ENCODE data around the gene BABAM2. TPM values are rescaled to one million over a fixed set of nuclear protein-coding genes. Genes with fewer than 3 reads are reported as not detected.
A peak's percentile ranks its signal among the peaks of the same experiment; 100 is the strongest.

Gene BABAM2
- total and polyA plus RNA-seq, 2 experiments from 2014 or later, result 17.8 to 21.5 TPM

GRCh38 chr2:28283861-28284260 is 393.3 kb downstream of the BABAM2 start (continued):
- TF ChIP-seq EZH2phosphoT487 (IDR thresholded peaks at IDR 0.05; ENCODE audit: unreplicated experiment) (no peak), CREB1 (CRISPR knock-in tag; IDR thresholded peaks at IDR 0.05; ENCODE audit: low read depth) (no peak), JUNB (IDR thresholded peaks at IDR 0.05; ENCODE audit: unreplicated experiment) (no peak), NANOG (IDR thresholded peaks at IDR 0.05; ENCODE audit: borderline replicate concordance) (no peak), CTCF (conservative IDR thresholded peaks at IDR 0.05; ENCODE audit: low read depth in 2 of 2) (no peak)

GRCh38 chr2:28286678-28287077 is 396.1 kb downstream of the BABAM2 start:
- H3K4me1 Mint-ChIP-seq, result peaks cover 5% of the 10 kb centered on the region; the same call in 2 of the 3 replicates
- ATAC-seq (peak; percentile 80), DNase-seq (ENCODE audit: low spot score) (no peak)
- H3K27ac ChIP-seq (ENCODE audit: low read depth), result no peak overlapping the region
- peaks cover 1% of the 10 kb centered on the region for H3K27me3 Mint-ChIP-seq (ENCODE audit: insufficient read depth, low read depth, poor library complexity)
- H3K36me3 Mint-ChIP-seq (ENCODE audit: low read depth), result no peaks in the 10 kb centered on the region
- no peaks in the 10 kb centered on the region for H4K20me1 ChIP-seq (replicated peaks; ENCODE audit: insufficient read depth)
- no peaks in the 10 kb centered on the region for H3K79me2 ChIP-seq (replicated peaks; ENCODE audit: insufficient read depth)
- H3K9me3 Mint-ChIP-seq, result no peaks in the 10 kb centered on the region
- no peak overlapping the region for H2AFZ ChIP-seq
- no peaks in the 10 kb centered on the region for H3K9me2 ChIP-seq (ENCODE audit: insufficient read depth)
- H3K36me3 ChIP-seq (ENCODE audit: insufficient read depth), result no peaks in the 10 kb centered on the region
- H3K4me3 Mint-ChIP-seq, result no peak overlapping the region
- no peaks in the 10 kb centered on the region for H3K4me1 ChIP-seq (ENCODE audit: insufficient read depth)
- H3K27me3 ChIP-seq (ENCODE audit: insufficient read depth), result no peaks in the 10 kb centered on the region
- no peaks in the 10 kb centered on the region for H3F3A ChIP-seq (replicated peaks; ENCODE audit: low read depth)
- H3K27ac Mint-ChIP-seq, result no peak overlapping the region
- no peak overlapping the region for H3K4me2 ChIP-seq
- H3K4me3 ChIP-seq, result no peak overlapping the region
- TF ChIP-seq CREB1 (CRISPR knock-in tag; IDR thresholded peaks at IDR 0.05; ENCODE audit: low read depth), result no peak
- no peak for TF ChIP-seq CTCF (conservative IDR thresholded peaks at IDR 0.05; ENCODE audit: low read depth in 2 of 2)
- no peak for TF ChIP-seq EZH2phosphoT487 (IDR thresholded peaks at IDR 0.05; ENCODE audit: unreplicated experiment)
- no peak for TF ChIP-seq ZNF331 (CRISPR knock-in tag; IDR thresholded peaks at IDR 0.05; ENCODE audit: low read depth)
- TF ChIP-seq ZNF114 (CRISPR knock-in tag; IDR thresholded peaks at IDR 0.05), result no peak
- TF ChIP-seq STAT1 (IDR thresholded peaks at IDR 0.05; ENCODE audit: unreplicated experiment), result no peak
- no peak for TF ChIP-seq ZNF462 (CRISPR knock-in tag; IDR thresholded peaks at IDR 0.05)
- no peak for TF ChIP-seq REST (IDR thresholded peaks at IDR 0.05; ENCODE audit: unreplicated experiment)
